IPS-15b (cell line): ENCODE results near the gene ECI1.
A peak's percentile ranks its signal among the peaks of the same experiment; 100 is the strongest.
"Not testable (repeated sequence)": the region's sequence is repeated elsewhere in the genome, so short reads cannot be mapped to it uniquely, and the experiment has no call there.

Experiments used
- H3K27me3 ChIP-seq: one replicate; pipeline ENCODE4 v1.6.1; 2013; ENCODE audit warnings: low read length; ENCODE audit not compliant: control insufficient read depth, insufficient read depth
- H3K36me3 ChIP-seq: one replicate; pipeline ENCODE4 v1.6.1; 2013; ENCODE audit warnings: low read length; ENCODE audit not compliant: control insufficient read depth, insufficient read depth
- H3K4me1 ChIP-seq: one replicate; pipeline ENCODE4 v1.6.1; 2013; ENCODE audit warnings: mild to moderate bottlenecking, low read length; ENCODE audit not compliant: control insufficient read depth, insufficient read depth
- H3K4me3 ChIP-seq: one replicate; pipeline ENCODE4 v1.5.1; 2013; ENCODE audit warnings: low read depth, low read length
- H3K9ac ChIP-seq: one replicate; pipeline ENCODE4 v1.6.1; 2013; ENCODE audit warnings: low read depth, mild to moderate bottlenecking, low read length
- H3K9me3 ChIP-seq: one replicate; pipeline ENCODE4 v1.6.1; 2013; ENCODE audit warnings: mild to moderate bottlenecking, low read length; ENCODE audit not compliant: control insufficient read depth, insufficient read depth

The ECI1 gene

GRCh38 chr16:2266887-2267286 is 15.5 kb upstream of the ECI1 start:
- Histone ChIP-seq H3K4me3 (peak overlapping the region; percentile 92), H3K4me1 (peaks cover 11% of the 10 kb centered on the region), H3K9ac (peak overlapping the region; percentile 94), H3K36me3 (peaks cover 31% of the 10 kb centered on the region)
- not testable (repeated sequence) for H3K27me3 ChIP-seq, H3K9me3 ChIP-seq

GRCh38 chr16:2263026-2263425 is 11.6 kb upstream of the ECI1 start:
- H3K9ac ChIP-seq, H3K9me3 ChIP-seq, H3K4me3 ChIP-seq, H3K4me1 ChIP-seq, H3K27me3 ChIP-seq: not testable (repeated sequence)
- H3K36me3 ChIP-seq = peaks cover 59% of the 10 kb centered on the region

- Histone ChIP-seq H3K4me1 (peaks cover 4% of the 10 kb centered on the region), H3K9ac (no peak overlapping the region), H3K4me3 (no peak overlapping the region), H3K27me3 (no peaks in the 10 kb centered on the region), H3K36me3 (peaks cover 82% of the 10 kb centered on the region), H3K9me3 (no peaks in the 10 kb centered on the region)
Measured at GRCh38 chr16:2260250-2260649, 8.9 kb upstream of the ECI1 start.

- H3K9ac ChIP-seq, H3K4me3 ChIP-seq, H3K27me3 ChIP-seq, H3K9me3 ChIP-seq, H3K4me1 ChIP-seq: not testable (repeated sequence)
- peaks cover 84% of the 10 kb centered on the region for H3K36me3 ChIP-seq
Measured at GRCh38 chr16:2258530-2258929, 7.1 kb upstream of the ECI1 start.

GRCh38 chr16:2257726-2258125 is 6.3 kb upstream of the ECI1 start:
- Histone ChIP-seq H3K36me3 (peaks cover 82% of the 10 kb centered on the region), H3K4me3 (no peak overlapping the region), H3K4me1 (peaks cover 2% of the 10 kb centered on the region), H3K9me3 (no peaks in the 10 kb centered on the region), H3K9ac (no peak overlapping the region), H3K27me3 (no peaks in the 10 kb centered on the region)

GRCh38 chr16:2256531-2257140 is 5.2 kb upstream of the ECI1 start:
- Histone ChIP-seq H3K36me3 (peaks cover 74% of the 10 kb centered on the region), H3K4me3 (no peak overlapping the region), H3K4me1 (peaks cover 8% of the 10 kb centered on the region), H3K9me3 (no peaks in the 10 kb centered on the region), H3K9ac (no peak overlapping the region), H3K27me3 (no peaks in the 10 kb centered on the region)

GRCh38 chr16:2253293-2253692 is 1.9 kb upstream of the ECI1 start:
- no peak overlapping the region for H3K4me3 ChIP-seq
- no peak overlapping the region for H3K9ac ChIP-seq
- no peaks in the 10 kb centered on the region for H3K9me3 ChIP-seq
- peaks cover 8% of the 10 kb centered on the region for H3K4me1 ChIP-seq
- H3K27me3 ChIP-seq = no peaks in the 10 kb centered on the region
- H3K36me3 ChIP-seq = peaks cover 53% of the 10 kb centered on the region

GRCh38 chr16:2252806-2253148 is 1.4 kb upstream of the ECI1 start:
- Histone ChIP-seq H3K9me3 (no peaks in the 10 kb centered on the region), H3K4me3 (no peak overlapping the region), H3K27me3 (no peaks in the 10 kb centered on the region), H3K9ac (no peak overlapping the region), H3K4me1 (peaks cover 8% of the 10 kb centered on the region), H3K36me3 (peaks cover 49% of the 10 kb centered on the region)

- H3K9me3 ChIP-seq = no peaks in the 10 kb centered on the region
- peaks cover 8% of the 10 kb centered on the region for H3K4me1 ChIP-seq
- H3K36me3 ChIP-seq = peaks cover 40% of the 10 kb centered on the region
- H3K9ac ChIP-seq = peak overlapping the region; percentile 83
- H3K27me3 ChIP-seq = no peaks in the 10 kb centered on the region
- peak overlapping the region; percentile 77 for H3K4me3 ChIP-seq
Measured at GRCh38 chr16:2250652-2251295, 613 bp downstream of the ECI1 start.

- Histone ChIP-seq H3K4me3 (no peak overlapping the region), H3K36me3 (peaks cover 41% of the 10 kb centered on the region), H3K27me3 (no peaks in the 10 kb centered on the region), H3K9me3 (no peaks in the 10 kb centered on the region), H3K4me1 (no peaks in the 10 kb centered on the region), H3K9ac (no peak overlapping the region)
Measured at GRCh38 chr16:2246301-2246885, 5.0 kb downstream of the ECI1 start.

- Histone ChIP-seq H3K36me3 (peaks cover 41% of the 10 kb centered on the region), H3K9me3 (no peaks in the 10 kb centered on the region), H3K4me1 (no peaks in the 10 kb centered on the region), H3K9ac (no peak overlapping the region), H3K27me3 (no peaks in the 10 kb centered on the region), H3K4me3 (no peak overlapping the region)
Measured at GRCh38 chr16:2244926-2245795, 6.2 kb downstream of the ECI1 start.
